HepG2 (cell line): ENCODE results near the gene INHBC. TPM values are rescaled to one million over a fixed set of nuclear protein-coding genes. Genes with fewer than 3 reads are reported as not detected.

ENCODE experiments used
- ATAD3A ChIP-seq: sonication (generic); formaldehyde crosslinking; IDR thresholded peaks from 2 replicates; pipeline ENCODE4 v1.4.0; 2020; ENCODE audit warnings: missing genetic modification reagents
- BORCS8-MEF2B ChIP-seq: sonication (generic); formaldehyde crosslinking; IDR thresholded peaks from 2 replicates; pipeline ENCODE4 v1.8.0; 2022; ENCODE audit warnings: mild to moderate bottlenecking, missing genetic modification reagents
- DNMT1 ChIP-seq: sonication (generic); formaldehyde crosslinking; IDR thresholded peaks from 2 replicates; pipeline ENCODE4 v1.5.1; 2020; ENCODE audit warnings: mild to moderate bottlenecking, missing genetic modification reagents
- ELK4 ChIP-seq: sonication (generic); formaldehyde crosslinking; IDR thresholded peaks from 2 replicates; pipeline ENCODE4 v1.9.0; 2021; ENCODE audit warnings: missing genetic modification reagents, borderline replicate concordance
- FOXO4 ChIP-seq: sonication (generic); formaldehyde crosslinking; conservative IDR thresholded peaks from 2 replicates; pipeline ENCODE4 v1.8.1; 2023; ENCODE audit warnings: missing genetic modification reagents
- HDAC6 ChIP-seq: fragments of 200-600 bp; sonication (generic); IDR thresholded peaks from 2 replicates; pipeline ENCODE4 v1.7.0; 2017; ENCODE audit warnings: mild to moderate bottlenecking, antibody characterized with exemption, low read length, low read depth
- PAWR ChIP-seq: sonication (generic); formaldehyde crosslinking; IDR thresholded peaks from 2 replicates; pipeline ENCODE4 v1.4.0; 2020; ENCODE audit warnings: missing genetic modification reagents, mild to moderate bottlenecking, borderline replicate concordance
- PBX3 ChIP-seq: sonication (generic); formaldehyde crosslinking; IDR thresholded peaks from 2 replicates; pipeline ENCODE4 v1.8.1; 2023; ENCODE audit warnings: missing genetic modification reagents, inconsistent platforms, borderline replicate concordance
- PHF8 ChIP-seq: sonication (generic); formaldehyde crosslinking; IDR thresholded peaks from 2 replicates; pipeline ENCODE4 v1.5.0; 2020; ENCODE audit warnings: missing genetic modification reagents
- SMAD3 ChIP-seq: sonication (generic); formaldehyde crosslinking; IDR thresholded peaks from 2 replicates; pipeline ENCODE4 v1.4.0; 2020; ENCODE audit warnings: missing genetic modification reagents
- SMARCC2 ChIP-seq: fragments of 450-650 bp; IDR thresholded peaks from 2 replicates; pipeline ENCODE4 v1.6.1; 2017; ENCODE audit warnings: antibody characterized with exemption, mild to moderate bottlenecking
- TEAD3 ChIP-seq: optimal IDR thresholded peaks from 2 replicates; pipeline ENCODE3; 2016; ENCODE audit warnings: borderline replicate concordance
- TERF1 ChIP-seq: sonication (generic); formaldehyde crosslinking; IDR thresholded peaks from 2 replicates; pipeline ENCODE4 v1.8.0; 2022; ENCODE audit warnings: mild to moderate bottlenecking, missing genetic modification reagents, moderate library complexity
- ZBTB38 ChIP-seq: sonication (generic); formaldehyde crosslinking; IDR thresholded peaks from 2 replicates; pipeline ENCODE4 v1.5.1; 2020; ENCODE audit warnings: mild to moderate bottlenecking, missing genetic modification reagents
- ZBTB8A ChIP-seq: sonication (generic); formaldehyde crosslinking; IDR thresholded peaks from 2 replicates; pipeline ENCODE4 v1.4.0; 2020; ENCODE audit warnings: mild to moderate bottlenecking, low read depth, missing genetic modification reagents, borderline replicate concordance
- ZKSCAN1 ChIP-seq: fragments of 150-350 bp; IDR thresholded peaks from 2 replicates; pipeline ENCODE4 v1.6.1; 2014; ENCODE audit warnings: low read length
- ZNF629 ChIP-seq: sonication (generic); formaldehyde crosslinking; conservative IDR thresholded peaks from 2 replicates; pipeline ENCODE4 v1.5.0; 2020; ENCODE audit warnings: missing genetic modification reagents
- ZNF83 ChIP-seq: sonication (generic); formaldehyde crosslinking; IDR thresholded peaks from 2 replicates; pipeline ENCODE4 v1.4.0; 2020; ENCODE audit warnings: missing genetic modification reagents, mild to moderate bottlenecking, borderline replicate concordance
- ZNF841 ChIP-seq: sonication (generic); formaldehyde crosslinking; IDR thresholded peaks from 2 replicates; pipeline ENCODE4 v1.8.1; 2023; ENCODE audit warnings: missing genetic modification reagents, borderline replicate concordance
- polyA plus RNA-seq, 8 experiments: library from polyadenylated mRNA; depleted of rRNA in 3 of 8; stranded (reverse) in 7 of 8; unstranded in 1 of 8; fragments of >200 nt; fragmentation: Illumina TruSeq in 4 of 8; extraction: Trizol in 4 of 8; gene quantifications; 2 replicates each; pipeline versions ENCODE4 v1.2.1 to v1.2.3, GENCODE V29; 2011 to 2016; ENCODE audit warnings: low read depth in 4 of 8, missing spikeins in 1 of 8, mixed read lengths in 1 of 8; ENCODE audit not compliant: insufficient read depth in 1 of 8
- total RNA-seq, 5 experiments: library from RNA; depleted of rRNA; stranded (reverse); fragments of >200 nt; fragmentation: Illumina TruSeq; extraction: Trizol; gene quantifications; 2 replicates each; pipeline ENCODE4 v1.2.3, GENCODE V29; 2016; ENCODE audit warnings: low read depth in 1 of 5
- TF ChIP-seq, protein P1 (sequence below): sonication (generic); formaldehyde crosslinking; IDR thresholded peaks from 2 replicates; pipeline ENCODE4 v1.5.0; 2020; ENCODE audit warnings: mild to moderate bottlenecking, missing genetic modification reagents, moderate library complexity
- TF ChIP-seq, protein P2 (sequence below): sonication (generic); formaldehyde crosslinking; IDR thresholded peaks from 2 replicates; pipeline ENCODE4 v1.8.1; 2023; ENCODE audit warnings: mild to moderate bottlenecking, missing genetic modification reagents
- TF ChIP-seq, protein P3 (sequence below): IDR thresholded peaks from 2 replicates; pipeline ENCODE4 v1.6.1; 2016; ENCODE audit warnings: low read depth, borderline replicate concordance

Gene INHBC
- total and polyA plus RNA-seq, 2 of the 13 experiments (the other 11 are each of a cell fraction or from before 2014, with no cell fraction given), result 1.8 to 13.8 TPM

GRCh38 chr12:57430931-57431566 lies 3.5 kb upstream of the INHBC start, which contains the start of gene R3HDM2 (continued):
- TF ChIP-seq ZNF629 (CRISPR knock-in tag) (no peak), HDAC6 (no peak), TEAD3 (CRISPR knock-in tag) (peak; percentile 90), SMAD3 (peak; percentile 62; the same call in 1 of the 2 replicates), DNMT1 (CRISPR knock-in tag) (peak; percentile 72; the same call in 1 of the 2 replicates), PHF8 (peak; percentile 43; the same call in 1 of the 2 replicates), ZNF841 (CRISPR knock-in tag) (no peak), SMARCC2 (no peak), PBX3 (CRISPR knock-in tag) (no peak), BORCS8-MEF2B (CRISPR knock-in tag) (peak; percentile 65), ATAD3A (0 out of 2 replicates have a peak, but pooled peaks have one; percentile 40), TERF1 (CRISPR knock-in tag) (no peak), ZNF83 (peak; percentile 86; the same call in 1 of the 2 replicates), ZKSCAN1 (no peak), FOXO4 (no peak), ZBTB38 (CRISPR knock-in tag) (peak; percentile 95), PAWR (CRISPR knock-in tag) (no peak), ELK4 (CRISPR knock-in tag) (no peak; the same call in 1 of the 2 replicates), ZBTB8A (CRISPR knock-in tag) (no peak)
- TF ChIP-seq, protein P1, sequence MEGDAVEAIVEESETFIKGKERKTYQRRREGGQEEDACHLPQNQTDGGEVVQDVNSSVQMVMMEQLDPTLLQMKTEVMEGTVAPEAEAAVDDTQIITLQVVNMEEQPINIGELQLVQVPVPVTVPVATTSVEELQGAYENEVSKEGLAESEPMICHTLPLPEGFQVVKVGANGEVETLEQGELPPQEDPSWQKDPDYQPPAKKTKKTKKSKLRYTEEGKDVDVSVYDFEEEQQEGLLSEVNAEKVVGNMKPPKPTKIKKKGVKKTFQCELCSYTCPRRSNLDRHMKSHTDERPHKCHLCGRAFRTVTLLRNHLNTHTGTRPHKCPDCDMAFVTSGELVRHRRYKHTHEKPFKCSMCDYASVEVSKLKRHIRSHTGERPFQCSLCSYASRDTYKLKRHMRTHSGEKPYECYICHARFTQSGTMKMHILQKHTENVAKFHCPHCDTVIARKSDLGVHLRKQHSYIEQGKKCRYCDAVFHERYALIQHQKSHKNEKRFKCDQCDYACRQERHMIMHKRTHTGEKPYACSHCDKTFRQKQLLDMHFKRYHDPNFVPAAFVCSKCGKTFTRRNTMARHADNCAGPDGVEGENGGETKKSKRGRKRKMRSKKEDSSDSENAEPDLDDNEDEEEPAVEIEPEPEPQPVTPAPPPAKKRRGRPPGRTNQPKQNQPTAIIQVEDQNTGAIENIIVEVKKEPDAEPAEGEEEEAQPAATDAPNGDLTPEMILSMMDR (CRISPR knock-in tag), result peak; percentile 10; the same call in 1 of the 2 replicates
- TF ChIP-seq, protein P2, sequence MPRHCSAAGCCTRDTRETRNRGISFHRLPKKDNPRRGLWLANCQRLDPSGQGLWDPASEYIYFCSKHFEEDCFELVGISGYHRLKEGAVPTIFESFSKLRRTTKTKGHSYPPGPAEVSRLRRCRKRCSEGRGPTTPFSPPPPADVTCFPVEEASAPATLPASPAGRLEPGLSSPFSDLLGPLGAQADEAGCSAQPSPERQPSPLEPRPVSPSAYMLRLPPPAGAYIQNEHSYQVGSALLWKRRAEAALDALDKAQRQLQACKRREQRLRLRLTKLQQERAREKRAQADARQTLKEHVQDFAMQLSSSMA (CRISPR knock-in tag), result peak; percentile 72; the same call in 1 of the 2 replicates
- TF ChIP-seq, protein P3, sequence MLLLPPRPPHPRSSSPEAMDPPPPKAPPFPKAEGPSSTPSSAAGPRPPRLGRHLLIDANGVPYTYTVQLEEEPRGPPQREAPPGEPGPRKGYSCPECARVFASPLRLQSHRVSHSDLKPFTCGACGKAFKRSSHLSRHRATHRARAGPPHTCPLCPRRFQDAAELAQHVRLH, result peak; percentile 85; the same call in 1 of the 2 replicates
